Esophagus muscularis mucosa (tissue), 3 donors: ENCODE measurements around the gene DMRT3.

ENCODE experiments used
- POLR2AphosphoS5 ChIP-seq, 2 donors: sonication (generic); formaldehyde crosslinking; IDR thresholded peaks; one replicate each; pipeline ENCODE4 v1.6.1; 2017; ENCODE audit warnings: antibody characterized with exemption in 2 of 2
- TF ChIP-seq, protein P1 (sequence below), 3 experiments: fragments of 200-600 bp in 2 of 3; fragments of 450-650 bp in 1 of 3; sonication (generic) in 2 of 3; IDR thresholded peaks; one replicate each; pipeline ENCODE4 v1.5.1; 2017 to 2019; ENCODE audit warnings: antibody characterized with exemption in 3 of 3, mild to moderate bottlenecking in 2 of 3, moderate library complexity in 1 of 3

DNA sequence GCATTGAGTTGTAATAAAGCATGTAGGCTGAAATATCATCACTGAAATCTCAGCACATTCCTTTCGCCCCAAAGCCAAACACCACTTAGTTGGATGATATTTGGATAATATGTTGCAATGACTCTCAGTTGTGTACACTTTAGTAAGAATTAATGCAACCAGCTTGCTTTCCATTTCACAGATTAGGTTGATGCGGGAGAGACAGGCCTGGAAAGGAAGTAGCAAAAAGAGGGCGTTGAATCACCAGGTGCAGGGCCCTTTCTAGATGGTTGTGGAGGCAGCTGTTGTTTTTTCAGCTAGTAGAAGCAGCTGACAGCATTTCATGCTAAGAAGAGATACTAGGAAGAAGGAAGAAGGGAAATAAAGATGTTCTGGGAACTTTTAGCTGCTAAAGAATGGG, 30.9 kb downstream of the DMRT3 start:
- TF ChIP-seq, protein P1, sequence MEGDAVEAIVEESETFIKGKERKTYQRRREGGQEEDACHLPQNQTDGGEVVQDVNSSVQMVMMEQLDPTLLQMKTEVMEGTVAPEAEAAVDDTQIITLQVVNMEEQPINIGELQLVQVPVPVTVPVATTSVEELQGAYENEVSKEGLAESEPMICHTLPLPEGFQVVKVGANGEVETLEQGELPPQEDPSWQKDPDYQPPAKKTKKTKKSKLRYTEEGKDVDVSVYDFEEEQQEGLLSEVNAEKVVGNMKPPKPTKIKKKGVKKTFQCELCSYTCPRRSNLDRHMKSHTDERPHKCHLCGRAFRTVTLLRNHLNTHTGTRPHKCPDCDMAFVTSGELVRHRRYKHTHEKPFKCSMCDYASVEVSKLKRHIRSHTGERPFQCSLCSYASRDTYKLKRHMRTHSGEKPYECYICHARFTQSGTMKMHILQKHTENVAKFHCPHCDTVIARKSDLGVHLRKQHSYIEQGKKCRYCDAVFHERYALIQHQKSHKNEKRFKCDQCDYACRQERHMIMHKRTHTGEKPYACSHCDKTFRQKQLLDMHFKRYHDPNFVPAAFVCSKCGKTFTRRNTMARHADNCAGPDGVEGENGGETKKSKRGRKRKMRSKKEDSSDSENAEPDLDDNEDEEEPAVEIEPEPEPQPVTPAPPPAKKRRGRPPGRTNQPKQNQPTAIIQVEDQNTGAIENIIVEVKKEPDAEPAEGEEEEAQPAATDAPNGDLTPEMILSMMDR (IDR thresholded peaks at IDR 0.05), result no peak
- TF ChIP-seq POLR2AphosphoS5 (IDR thresholded peaks at IDR 0.05), result no peak
